HL-60/S4 (cell line): ENCODE measurements around the gene ETNPPL.

ENCODE experiments used
- in situ Hi-C: fragments of 300-500 bp; cut with MboI; formaldehyde crosslinking; loops from 2 replicates; pipeline ENCODE4 v1.14.3; 2022; ENCODE audit warnings: low sequenced_read_pairs

The ETNPPL gene

DNA sequence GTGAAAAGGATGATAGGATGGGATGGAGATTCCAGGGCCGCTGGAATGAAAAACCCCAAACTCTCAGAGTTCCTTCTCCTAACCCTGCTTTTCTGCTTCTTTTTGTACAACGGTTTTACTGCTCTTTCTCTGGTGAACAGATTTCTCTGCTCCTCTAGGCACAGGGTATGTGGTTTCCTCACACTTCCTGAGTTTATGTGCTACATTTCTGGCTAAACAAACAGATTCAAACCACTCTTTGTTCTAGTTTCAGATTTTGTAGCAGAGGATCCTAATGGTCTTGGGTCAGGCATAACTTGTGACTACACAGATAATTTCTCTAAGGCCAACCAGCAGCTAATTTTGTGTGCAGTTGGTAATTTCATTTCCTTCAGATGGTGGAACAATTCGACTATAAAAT lies 59.9 kb downstream of the ETNPPL start:
- in situ Hi-C loops: no loop called here

DNA sequence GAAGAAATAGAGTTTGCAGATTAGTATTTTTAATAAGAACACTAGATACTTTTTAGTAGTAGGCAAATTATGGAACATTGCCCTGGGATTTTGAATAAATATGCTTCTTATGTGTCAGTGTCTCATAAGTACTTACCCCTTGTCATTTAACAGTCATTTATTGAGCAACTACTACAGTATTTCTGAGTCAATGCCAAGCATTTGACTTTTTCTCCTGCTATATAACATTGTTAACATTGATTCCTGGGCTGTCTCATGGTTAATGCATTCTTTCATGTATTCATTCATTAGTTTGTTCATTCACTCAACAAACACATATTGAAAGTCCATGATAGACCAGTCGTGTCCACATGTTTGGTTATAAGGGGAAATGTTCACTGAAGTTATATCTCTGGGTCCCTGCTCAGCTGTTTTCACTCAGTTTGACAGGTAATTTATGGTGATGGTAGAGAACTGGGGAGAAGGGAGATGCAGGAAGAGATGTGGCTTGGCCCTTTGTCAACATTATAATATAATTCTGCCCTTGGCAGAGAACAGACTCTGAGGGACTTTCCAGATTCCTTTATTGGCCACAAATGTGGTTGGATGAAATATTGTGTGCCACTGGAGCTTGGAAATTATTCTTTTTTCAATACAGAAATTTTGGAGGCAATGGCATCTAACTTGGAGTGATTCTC lies 62.6 kb downstream of the ETNPPL start:
- in situ Hi-C loops: no loop called here

DNA sequence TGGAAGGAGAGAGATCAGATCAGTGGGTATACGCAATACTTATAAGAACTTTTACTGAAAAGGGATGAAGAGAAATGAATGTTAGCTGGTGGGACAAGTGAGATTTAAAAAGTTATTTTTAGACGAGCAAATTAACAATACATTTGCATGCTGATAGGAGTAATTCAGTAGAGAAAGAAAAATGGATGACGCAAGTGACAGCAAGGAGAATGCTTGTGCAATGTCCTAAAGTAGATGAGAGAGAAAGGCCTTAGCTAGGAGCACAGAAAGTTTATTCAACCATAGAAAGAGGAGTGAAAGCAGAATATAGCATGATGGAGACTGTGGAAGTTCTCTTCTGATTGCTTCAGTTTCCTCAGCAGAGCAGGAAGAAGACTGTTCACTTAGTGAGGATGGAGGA lies 66.7 kb downstream of the ETNPPL start:
- in situ Hi-C loops: no loop called here

DNA sequence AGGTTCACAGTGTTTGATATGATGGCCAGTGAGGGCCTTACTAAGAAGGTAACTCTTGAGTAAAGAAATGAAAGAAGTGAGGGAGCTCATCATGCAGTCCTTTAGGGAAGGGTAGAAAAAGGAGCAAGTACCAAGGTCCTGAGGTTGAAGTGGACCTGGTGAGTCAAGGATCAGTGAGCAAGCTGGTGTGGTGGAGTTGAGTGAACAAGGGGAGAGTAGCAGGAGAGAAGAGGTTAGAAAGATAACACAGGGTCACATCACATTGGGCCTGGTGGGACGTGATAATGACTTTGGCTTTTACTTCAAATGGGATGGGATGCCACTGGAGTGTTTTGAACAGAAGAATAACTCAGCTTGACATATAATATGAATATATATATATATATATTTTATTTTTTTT lies 67.8 kb downstream of the ETNPPL start:
- in situ Hi-C loops: no loop called here

DNA sequence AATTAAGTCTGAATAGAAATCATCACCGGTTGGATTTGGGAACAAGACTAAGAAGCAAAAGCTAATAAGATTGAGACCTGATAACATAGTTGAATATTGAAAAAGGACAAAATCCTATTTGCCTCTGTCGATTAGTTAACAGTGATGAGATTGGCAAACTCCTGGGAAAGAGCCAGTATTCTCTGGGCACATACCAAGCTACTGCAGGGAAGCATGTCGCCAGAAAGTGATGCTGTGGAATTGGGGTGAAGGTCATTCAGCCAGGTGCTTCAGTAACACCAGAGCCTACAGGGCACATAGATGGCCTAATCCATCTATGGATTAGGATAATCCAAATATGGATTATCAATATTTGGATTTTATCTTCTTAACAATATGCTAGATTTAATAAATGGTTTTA lies 68.4 kb downstream of the ETNPPL start:
- in situ Hi-C loops: no loop called here

DNA sequence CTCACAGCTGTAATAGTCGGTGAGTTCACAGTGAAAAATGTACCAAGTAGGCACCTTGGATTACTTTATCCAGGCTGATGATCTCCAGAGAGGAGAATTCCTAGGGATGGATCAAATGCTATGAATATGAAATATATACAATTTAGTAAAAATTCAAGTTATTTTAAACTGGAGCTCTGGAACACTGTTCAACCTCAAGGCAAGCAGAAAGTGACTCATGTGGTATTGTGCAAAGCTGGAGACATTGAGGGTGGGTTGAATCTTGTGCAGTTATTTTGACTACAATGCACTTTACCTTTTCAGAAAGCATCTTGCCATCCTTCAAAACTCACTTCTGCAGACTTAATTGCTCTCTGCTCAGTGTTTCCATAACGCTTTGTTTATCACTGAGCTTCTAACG lies 69.0 kb downstream of the ETNPPL start:
- in situ Hi-C loops: no loop called here

DNA sequence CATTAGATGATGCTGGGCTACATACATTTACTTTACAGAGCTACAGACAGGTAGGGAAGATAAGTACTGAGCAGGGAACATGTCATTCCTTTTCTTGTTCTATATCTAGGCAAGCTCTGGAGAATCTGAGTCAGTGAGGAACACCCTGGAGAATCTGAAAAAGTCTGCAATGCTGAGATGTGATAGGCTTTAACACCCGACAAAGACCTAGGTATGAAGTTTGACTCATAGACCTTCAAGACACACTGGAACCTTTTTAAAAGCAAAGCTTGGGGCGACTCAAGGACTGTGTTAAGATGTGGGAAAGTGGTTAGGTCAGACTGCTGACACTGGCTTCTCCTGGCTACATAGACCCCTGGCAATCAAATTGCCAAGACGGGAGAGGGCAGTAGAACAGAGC lies 69.6 kb downstream of the ETNPPL start:
- in situ Hi-C loops: no loop called here
